HG02870 (cell line): ENCODE measurements around the gene SND1.
"Not testable (repeated sequence)": the region's sequence is repeated elsewhere in the genome, so short reads cannot be mapped to it uniquely, and the experiment has no call there.

Experiments used
- ATAC-seq: cut with Tn5 transposase; IDR thresholded peaks from one replicate; pipeline ENCODE4 v1.9.1; 2021; ENCODE audit warnings: mild to moderate bottlenecking, moderate library complexity; ENCODE audit not compliant: unreplicated experiment

The SND1 gene

DNA sequence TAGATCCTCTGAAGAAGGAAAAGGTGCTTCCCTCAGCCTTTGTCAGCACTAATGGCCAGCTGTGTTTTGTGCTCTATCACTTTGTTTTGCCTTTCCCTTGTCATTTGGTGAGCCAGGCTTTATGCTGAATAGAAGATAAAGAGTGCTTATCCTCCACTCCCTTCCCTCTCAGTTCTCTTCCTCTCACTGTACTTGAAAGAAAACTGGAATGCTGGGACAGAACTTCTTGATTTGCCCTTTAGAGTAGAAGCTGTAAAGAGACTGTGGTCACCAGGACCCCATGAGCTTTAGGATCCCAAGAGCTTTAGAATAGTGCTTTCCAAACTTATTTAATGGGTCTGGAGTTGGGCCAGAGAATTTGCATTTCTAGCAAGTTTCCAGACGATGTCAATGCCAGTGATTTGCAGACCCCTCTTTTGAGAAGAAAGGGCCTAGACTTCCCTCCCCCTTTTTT is 297.8 kb downstream of the SND1 start:
- ATAC-seq: no peak

DNA sequence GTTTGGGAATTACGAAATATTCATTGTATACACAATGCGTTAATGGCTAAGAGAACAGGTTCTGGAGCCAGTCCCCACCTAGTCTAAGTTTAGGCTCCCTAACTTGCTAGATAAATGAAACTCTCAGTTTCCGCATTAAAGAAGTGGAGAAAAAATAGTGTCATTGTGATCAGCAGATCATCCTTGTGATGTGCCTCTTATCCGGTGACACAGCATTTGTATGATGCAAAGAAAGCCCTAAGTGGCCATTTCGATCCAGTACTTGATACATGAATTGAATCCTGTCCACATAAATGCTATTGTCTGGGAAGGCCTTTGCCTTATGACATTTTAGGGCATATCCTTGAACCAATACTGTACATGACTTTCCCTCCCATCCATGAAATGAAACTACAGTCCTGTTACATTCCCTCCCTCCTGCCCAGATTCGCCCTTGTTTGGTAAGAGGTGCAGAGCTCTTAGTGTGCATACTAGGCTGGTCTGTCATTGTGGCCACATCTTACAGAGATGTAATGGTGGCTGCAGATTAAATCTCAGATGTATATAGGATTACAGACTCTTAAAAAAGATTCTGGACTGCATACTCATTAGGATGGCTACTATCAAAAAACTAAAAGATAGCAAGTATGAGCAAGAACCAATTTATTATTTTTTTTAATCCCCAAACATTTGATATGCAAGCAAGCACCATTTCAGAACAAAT is 298.4 kb downstream of the SND1 start:
- no peak for ATAC-seq

DNA sequence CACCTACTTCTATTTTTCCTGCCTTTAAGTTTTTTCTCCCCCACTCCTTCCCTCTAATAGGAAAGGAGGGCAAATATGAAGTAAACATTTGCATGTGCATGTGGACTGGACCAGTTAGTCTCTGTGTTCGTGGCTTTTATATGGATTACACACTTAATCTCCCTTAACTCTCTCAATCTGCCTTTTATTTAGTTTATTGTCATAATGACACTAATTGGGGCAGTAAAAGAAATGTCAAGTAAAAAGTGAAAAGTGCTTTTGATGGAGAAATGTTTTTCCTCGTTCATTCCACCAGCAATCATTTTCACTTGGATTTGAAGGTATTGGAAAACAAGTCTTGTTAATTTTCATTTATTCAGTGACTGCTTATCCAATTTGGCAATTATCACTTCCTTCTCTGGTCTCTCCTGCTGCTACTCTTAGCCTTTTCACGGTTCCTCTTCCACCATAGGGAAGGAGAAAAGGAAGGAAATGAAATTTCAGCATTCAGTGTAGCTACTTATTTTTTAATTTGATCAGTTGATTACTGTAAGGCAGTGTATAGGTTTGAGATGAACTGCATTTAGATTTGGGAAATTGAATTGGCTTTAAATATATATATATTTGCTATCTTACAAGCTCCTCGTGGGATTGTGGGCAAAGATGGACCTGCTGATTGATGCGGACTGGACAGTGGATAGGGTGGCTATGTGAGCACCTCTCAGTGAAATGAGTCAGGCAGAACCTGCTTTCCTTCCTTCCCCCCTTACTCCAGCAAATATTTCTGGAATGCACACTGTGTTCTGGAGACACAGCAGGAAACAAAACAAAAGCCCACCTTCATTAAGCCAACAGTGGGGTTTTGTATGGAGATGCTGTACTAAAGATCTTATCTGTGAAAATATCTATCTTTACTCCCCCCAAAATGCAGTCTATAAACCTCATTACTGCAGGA is 301.7 kb downstream of the SND1 start:
- ATAC-seq: no peak

DNA sequence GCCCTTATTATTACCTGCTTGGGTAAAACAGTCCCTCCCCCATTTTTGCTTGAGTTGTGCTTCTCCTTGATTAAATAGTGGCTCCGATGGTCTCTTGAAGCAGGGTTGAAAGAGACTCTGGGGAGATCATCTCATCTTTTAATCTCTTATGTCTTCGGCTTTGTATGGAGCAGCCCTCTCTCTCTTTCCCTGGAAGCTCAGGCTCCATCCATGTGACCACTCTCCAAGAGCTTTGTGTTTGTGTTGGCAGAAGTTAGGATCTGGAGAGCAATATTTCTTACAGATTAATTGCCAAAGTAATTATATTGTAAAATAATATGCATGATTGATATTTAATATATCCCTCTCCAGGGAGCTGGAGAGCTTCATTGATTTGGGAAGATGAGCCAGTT is 302.4 kb downstream of the SND1 start:
- no peak for ATAC-seq

DNA sequence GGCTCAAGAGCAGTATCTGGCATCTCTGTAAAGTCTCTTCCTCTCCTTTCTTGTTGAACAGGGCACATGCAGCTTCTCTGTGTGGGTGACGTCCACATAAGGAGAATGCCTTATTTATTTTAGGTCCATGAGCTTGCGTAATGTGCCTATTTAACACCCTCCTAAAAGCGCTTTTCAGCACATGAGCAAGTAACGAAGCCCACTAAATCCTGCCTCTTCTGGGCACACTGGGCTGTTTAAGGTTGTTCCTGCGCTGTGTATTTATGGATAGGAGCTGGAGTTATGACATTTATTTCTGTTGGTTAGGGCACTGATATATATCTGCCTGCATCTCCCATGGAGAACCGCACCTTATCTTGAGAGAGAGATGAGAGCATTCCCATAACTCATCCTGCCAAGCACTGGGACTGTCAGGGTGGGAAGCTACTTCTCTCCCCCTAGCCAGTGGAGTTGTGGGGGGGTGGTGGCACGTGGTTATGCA is 303.1 kb downstream of the SND1 start:
- no peak for ATAC-seq

DNA sequence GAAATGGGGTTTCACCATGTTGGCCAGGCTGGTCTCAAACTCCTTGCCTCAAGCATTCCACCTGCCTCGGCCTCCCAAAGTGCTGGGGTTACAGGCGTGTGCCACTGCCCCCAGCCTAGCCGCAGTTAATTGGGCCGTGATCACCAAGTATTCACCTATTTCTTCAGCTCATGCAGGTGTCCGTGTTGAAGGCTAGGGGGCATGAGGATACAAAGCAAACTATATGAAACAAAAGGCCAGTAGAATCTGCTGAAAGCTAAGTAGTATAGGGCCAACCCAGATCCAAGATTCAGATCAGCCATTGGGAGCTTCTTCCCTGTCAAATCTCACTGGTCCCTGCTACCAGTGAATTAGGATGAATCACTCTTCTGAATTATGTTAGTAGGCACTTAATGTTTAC is 305.9 kb downstream of the SND1 start:
- ATAC-seq: no peak

DNA sequence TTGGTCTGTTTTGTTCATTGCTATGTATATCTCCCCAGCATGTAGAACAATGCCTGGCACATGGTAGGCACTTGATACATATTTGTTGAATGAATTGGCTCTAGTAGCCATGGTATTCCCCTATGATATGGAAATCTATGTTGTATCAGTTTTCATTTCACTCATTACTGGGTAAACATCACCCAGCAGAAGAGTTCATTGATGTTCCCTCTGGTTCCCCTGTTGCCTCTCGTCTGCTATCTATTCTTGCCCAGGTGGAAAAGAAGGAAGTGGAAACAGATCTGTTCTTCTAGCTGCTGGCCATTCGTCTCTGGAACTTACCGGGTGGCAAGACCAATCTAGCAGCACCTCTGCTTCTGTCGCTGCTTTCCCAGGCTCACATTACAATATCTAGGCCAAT is 307.8 kb downstream of the SND1 start:
- ATAC-seq: peak; percentile 73

DNA sequence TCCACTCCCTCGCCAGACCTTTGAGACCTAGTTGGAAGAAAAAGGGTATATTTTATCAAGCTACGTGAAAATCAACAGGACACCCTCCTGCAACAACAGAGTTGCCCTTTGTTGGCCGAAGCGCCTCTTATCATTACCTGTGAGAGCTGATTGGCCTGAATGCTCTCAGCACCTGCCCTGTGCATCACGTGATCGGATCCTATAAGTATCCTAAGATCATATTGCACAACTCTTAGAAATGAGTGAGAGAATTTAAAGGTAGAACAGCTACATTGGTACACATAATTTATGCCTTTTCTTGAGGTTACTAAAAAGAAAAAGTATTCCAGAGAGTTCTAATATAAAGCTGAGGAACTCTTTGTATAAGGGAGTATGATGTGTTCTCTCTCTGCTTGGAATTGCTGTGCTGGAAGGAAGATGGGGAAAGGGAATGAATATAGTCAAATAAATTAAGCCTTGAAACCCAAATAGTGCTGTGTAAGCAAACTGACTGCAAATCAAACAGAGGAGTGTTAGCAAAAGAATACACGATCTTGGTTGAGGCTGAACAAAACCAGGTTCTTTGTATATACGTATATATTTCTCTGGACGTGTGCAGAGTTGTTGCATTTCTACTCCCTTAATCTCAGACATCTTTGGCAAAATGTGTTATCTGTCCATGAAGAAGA is 309.9 kb downstream of the SND1 start:
- ATAC-seq: no peak

DNA sequence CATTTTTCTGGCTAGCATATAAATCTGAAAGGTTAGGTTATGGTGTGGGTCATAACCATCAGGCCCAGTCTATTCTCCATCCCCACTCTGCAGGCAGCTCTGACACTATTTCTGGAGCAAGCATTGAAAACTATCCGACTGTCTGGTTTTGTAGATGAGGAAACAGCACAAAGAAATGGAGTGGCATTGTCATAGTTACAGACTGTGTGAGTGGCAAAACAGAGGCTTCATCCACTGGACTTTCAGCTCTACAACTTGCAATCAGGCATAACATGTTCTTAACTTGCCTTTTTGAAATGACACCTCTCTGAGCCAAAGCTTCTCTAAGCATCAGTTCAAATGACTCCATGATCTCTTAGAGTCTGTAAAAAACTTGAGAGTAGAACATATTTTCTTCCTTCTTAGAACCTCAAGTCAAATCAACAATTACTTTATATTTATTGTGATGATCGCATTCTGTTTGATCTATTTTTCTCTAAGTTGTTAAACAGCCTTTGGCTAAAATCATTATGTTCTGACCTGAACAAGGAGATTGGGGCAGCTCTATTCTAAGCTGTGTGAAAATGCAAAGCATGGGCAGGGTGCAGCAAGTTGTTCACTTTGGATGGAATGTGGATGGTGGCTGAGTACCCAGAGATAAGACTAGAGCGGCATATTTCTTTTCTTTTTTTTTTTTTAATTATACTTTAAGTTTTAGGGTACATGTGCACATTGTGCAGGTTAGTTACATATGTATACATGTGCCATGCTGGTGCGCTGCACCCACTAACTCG is 310.8 kb downstream of the SND1 start:
- no peak for ATAC-seq

DNA sequence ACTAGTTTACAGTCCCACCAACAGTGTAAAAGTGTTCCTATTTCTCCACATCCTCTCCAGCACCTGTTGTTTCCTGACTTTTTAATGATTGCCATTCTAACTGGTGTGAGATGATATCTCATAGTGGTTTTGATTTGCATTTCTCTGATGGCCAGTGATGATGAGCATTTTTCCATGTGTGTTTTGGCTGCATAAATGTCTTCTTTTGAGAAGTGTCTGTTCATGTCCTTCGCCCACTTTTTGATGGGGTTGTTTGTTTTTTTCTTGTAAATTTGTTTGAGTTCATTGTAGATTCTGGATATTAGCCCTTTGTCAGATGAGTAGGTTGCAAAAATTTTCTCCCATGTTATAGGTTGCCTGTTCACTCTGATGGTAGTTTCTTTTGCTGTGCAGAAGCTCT is 311.9 kb downstream of the SND1 start:
- not testable (repeated sequence) for ATAC-seq

- no peak for ATAC-seq
Observed at GRCh38 chr7:127967281-127967680, 315.3 kb downstream of the SND1 start.

GRCh38 chr7:127968547-127968946 is 316.6 kb downstream of the SND1 start:
- no peak for ATAC-seq

DNA sequence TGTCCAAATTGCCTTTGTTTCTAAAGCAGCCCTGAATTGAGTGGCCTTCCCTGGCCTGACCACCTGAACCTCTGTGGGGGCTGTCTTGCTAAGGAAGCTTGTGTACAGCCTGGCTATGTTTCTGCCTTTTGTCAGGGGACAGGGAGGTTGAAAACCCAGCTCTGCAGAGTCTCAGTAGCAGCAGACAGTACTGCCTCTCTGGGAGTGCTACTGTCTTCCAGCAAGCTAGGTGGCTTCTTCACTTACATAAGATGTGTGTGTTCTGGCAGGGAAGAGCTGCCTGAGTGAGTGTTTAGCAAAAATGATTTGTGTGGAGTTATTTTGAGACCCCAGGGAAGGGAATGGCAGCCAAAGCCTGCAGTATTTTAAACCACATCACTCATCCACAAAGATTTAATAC is 321.8 kb downstream of the SND1 start:
- no peak for ATAC-seq

DNA sequence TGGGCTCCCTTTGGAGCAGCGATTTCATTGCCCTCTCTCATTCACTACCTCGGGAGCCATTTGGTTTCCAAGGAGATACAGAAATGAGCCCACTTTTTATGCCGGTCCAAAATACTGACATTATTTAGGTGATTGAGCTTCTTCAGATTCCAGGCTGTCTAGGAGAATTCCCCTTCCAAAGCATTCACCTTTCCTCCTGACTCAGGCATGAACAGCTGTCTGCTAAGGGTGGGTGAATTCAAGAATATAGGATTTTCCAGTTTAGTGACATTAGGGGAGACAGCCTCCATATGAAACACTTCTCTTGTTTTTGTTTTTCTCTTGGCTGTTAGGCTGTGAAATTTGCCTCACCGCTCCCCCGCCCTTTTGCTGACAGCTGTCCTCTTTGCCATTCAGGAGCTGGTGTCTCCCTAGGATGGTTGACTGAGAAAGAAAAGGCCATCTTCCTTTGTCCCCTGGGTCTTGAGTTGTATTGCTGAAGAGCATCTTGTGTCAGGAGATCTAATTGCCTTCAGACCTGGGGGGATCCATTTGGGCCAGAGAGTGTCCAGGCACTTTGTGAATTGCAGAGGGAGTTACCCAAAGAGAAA is 322.5 kb downstream of the SND1 start:
- ATAC-seq: no peak

DNA sequence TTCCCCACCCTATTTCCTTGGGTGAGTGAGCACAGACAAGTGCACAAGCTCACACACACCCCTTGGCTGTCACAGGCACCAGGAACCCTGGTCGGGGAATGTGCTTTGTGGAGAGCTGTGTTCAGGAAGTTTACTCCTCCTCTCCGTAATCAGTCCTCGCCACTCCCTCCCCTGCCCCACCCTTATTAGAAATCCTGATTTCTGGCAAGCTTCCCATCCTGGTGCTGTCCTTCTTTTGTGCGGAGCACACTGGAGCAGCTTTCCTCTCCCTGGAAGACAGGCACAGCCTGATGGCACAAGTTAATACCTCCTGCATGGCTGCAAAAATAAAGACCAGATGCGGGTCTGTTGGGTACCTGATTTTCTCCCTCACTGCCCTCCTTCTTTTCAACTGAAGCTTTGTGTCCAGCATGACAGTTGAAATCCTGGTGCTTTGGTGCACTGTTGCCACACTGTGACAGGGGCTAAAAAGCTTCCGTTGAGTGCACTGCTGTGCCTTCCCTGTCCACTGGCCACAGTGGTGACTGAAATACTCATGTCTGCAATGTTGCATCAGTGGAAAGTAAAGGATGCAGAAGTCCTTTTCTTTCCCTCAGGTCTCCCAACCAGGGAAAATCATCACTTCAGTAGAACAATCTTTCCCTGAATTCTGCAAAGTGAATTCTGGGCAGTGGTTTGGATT is 324.2 kb downstream of the SND1 start:
- ATAC-seq: no peak

DNA sequence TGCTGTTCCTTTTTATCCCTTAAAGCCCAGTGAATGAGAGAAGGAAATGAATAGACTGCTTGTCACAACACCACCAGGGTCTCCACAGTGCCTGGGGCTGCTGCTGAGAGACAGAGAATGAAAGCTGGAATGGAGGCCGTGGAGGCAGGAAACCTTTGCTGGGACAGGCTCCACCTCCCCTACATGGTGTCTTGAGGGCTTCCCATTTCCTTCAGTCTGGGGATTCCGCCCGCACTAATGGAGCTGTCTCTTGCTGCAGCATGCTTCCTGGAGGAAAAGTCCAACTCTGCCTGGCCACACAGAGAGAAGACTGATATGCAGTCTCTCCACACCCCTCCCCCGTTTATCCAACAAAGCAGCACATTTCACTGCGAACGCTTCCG is 324.7 kb downstream of the SND1 start:
- no peak for ATAC-seq

GRCh38 chr7:127978421-127978820 is 326.4 kb downstream of the SND1 start:
- ATAC-seq: no peak

DNA sequence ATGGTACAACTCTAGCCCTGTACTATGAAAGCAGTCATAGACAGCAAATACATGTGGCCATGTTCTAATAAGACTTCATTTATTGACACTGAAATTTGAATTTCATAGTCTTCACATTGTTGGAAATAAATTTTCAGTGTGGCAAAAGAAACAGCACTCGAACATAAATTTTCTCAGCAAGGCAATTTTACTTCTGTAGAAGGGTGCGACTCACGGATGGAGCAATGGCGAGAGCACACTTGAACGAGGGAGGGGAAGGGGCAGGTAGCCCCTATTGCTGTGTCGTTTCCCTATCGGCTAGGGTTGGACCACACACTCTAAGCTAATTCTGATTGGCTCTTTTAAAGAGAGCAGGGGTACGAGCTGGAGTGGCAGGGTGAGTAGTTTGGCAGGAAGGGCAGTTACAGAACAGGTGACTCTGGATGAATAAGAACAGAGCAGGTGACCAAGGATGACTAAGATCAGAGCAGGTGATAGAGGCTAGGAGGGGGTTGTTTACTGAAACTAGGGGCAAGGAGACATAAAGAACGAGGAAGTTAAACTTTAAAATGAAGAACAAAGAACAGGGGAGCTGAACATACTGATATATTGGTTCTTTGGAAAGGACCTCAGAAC is 327.2 kb downstream of the SND1 start:
- no peak for ATAC-seq

DNA sequence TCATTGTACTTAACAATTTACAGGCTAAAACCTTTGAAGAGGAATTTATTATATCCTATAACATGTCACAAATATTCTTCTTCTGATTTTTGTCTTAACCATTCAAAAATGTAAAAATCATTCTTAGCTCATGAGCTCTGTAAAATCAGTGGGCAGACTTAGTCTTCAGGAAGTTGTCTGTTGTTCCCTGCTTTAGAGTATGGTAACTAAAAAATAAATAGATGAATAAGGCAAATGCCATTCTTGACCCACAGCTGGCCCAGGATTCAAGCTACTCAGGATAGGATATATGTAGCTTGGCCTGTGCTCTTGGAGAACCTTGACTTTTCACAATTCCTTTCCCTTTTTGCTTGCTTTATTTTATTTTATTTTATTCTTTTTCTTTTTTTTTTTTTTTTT is 327.7 kb downstream of the SND1 start:
- no peak for ATAC-seq
